Ascending aorta (tissue), 2 donors: ENCODE measurements around the gene ZBTB39. TPM values are rescaled to one million over a fixed set of nuclear protein-coding genes. Genes with fewer than 3 reads are reported as not detected.

Experiments
- DNase-seq, 2 donors: peaks; one replicate each; pipeline ENCODE4 v3.0.0-alpha.2; 2019; ENCODE audit warnings: low spot score in 2 of 2
- H3K27ac ChIP-seq, 2 donors: fragments of 200-600 bp; sonication (generic); one replicate each; pipeline ENCODE4 v1.5.1; 2016 to 2017; ENCODE audit warnings: mild to moderate bottlenecking in 1 of 2
- H3K27me3 ChIP-seq: fragments of 200-600 bp; sonication (generic); one replicate; pipeline ENCODE4 v1.5.1; 2017
- H3K36me3 ChIP-seq, 2 donors: fragments of 200-600 bp; sonication (generic); one replicate each; pipeline ENCODE4 v1.5.1; 2016
- H3K4me1 ChIP-seq, 2 donors: fragments of 200-600 bp; sonication (generic); one replicate each; pipeline ENCODE4 v1.5.1; 2016 to 2017; ENCODE audit warnings: mild to moderate bottlenecking in 1 of 2
- H3K4me3 ChIP-seq, 2 donors: fragments of 200-600 bp; sonication (generic); one replicate each; pipeline ENCODE4 v1.5.1; 2016 to 2017; ENCODE audit warnings: mild to moderate bottlenecking in 1 of 2
- H3K9me3 ChIP-seq, 2 donors: fragments of 200-600 bp; sonication (generic); one replicate each; pipeline ENCODE4 v1.5.1; 2016
- intact Hi-C: fragments of 100-400 bp; cut with DNase I; formaldehyde crosslinking; loops from one replicate; pipeline ENCODE4 v1.15.1; 2023
- total RNA-seq: library from RNA; depleted of rRNA; stranded (reverse); fragments of >200 nt; gene quantifications from one replicate; pipeline ENCODE4 v1.1.0, GENCODE V29; 2016
- TF ChIP-seq, protein P1 (sequence below), 3 experiments: fragments of 200-600 bp in 2 of 3; fragments of 450-650 bp in 1 of 3; sonication (generic) in 2 of 3; IDR thresholded peaks; one replicate each; pipeline ENCODE4 v1.5.1; 2016 to 2019; ENCODE audit warnings: antibody characterized with exemption in 3 of 3, mild to moderate bottlenecking in 1 of 3, moderate library complexity in 1 of 3

Gene ZBTB39
- total RNA-seq, 1 donor from 2014 or later: 5.9 TPM

DNA sequence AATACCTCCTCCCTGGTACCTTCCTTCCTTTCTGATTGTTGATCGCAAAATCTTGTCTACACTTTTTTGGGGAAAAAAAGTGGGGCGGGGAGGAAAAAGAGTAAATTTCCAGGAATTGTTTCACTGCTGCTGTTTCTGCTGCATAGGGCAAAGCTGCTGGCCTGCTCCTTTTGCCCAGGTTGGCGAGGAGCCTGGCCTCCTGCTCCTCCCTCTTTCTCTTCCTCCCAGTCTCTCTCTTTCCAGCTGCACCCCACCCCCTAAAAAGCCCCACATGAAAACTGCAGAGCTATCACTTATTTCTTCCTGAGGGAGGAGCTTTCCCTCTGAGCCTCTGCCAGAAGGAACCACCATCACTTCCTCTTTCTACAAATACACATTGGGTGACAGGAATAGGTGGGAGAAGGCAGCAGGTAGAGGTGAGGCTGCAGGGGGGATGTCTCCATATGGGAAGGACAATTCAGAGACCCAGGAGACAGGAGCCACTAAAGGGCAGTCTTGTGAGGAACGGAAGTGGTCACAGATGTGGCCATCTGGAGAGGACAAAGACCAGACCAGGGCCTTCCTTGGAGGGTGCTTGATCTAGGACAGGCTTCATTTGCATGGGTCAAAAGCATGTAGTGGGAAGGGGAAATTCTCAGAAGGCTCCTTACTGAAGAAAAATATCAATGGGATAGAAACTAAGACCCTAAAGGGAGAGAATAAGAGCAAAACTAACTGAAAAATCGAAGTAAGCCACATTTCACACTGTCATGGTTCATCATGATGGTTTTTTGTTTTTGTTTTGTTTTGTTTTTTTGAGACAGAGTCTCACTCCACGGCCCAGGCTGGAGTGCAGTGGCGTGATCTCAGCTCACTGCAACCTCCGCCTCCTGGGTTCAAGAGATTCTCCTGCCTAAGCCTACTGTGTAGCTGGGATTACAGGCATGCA, 14.8 kb downstream of the ZBTB39 start:
- H3K27ac ChIP-seq: no peak overlapping the region
- H3K36me3 ChIP-seq: peaks cover 0 to 11% of the 10 kb centered on the region in 2 donors
- DNase-seq: no peak
- H3K4me1 ChIP-seq: no peaks in the 10 kb centered on the region
- H3K9me3 ChIP-seq: no peaks in the 10 kb centered on the region
- H3K4me3 ChIP-seq: no peak overlapping the region
- intact Hi-C loops: no loop called here
- TF ChIP-seq, protein P1, sequence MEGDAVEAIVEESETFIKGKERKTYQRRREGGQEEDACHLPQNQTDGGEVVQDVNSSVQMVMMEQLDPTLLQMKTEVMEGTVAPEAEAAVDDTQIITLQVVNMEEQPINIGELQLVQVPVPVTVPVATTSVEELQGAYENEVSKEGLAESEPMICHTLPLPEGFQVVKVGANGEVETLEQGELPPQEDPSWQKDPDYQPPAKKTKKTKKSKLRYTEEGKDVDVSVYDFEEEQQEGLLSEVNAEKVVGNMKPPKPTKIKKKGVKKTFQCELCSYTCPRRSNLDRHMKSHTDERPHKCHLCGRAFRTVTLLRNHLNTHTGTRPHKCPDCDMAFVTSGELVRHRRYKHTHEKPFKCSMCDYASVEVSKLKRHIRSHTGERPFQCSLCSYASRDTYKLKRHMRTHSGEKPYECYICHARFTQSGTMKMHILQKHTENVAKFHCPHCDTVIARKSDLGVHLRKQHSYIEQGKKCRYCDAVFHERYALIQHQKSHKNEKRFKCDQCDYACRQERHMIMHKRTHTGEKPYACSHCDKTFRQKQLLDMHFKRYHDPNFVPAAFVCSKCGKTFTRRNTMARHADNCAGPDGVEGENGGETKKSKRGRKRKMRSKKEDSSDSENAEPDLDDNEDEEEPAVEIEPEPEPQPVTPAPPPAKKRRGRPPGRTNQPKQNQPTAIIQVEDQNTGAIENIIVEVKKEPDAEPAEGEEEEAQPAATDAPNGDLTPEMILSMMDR (IDR thresholded peaks at IDR 0.05): no peak
- H3K27me3 ChIP-seq: no peaks in the 10 kb centered on the region

DNA sequence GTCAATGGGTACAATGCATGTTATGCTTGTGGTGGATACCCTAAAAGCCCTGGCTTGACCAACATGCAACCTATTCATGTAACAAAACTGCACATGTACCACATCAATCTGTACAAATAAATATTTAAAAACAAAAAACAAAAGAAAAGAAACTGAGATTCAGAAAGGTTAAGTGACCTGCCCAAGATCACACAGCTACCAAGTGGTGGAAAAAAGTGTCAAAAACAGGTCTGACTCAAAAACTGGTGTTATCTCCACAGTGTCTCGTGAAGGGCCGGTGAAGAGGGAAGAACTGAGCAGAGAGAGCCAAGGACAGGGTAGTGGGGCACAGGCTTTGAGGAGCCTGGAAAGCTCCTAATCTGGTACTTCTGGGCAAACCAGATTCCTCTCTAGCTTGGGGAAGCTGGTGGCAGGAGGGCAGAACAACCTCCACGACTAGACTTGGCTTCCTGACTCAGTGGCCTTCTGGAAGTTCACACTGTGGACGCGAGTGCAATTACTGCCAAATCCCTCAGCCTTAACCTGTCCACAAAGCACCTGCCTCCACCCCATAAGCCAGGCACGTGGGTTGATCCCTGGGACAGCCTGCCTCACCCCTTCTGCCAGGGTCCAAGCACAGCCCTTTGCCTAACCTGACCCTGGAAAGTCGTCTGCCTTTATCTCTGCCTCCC, 15.6 kb downstream of the ZBTB39 start:
- Histone ChIP-seq H3K4me1 (no peaks in the 10 kb centered on the region), H3K27ac (no peak overlapping the region), H3K36me3 (peaks cover 0 to 7% of the 10 kb centered on the region in 2 donors), H3K4me3 (no peak overlapping the region), H3K27me3 (no peaks in the 10 kb centered on the region), H3K9me3 (no peaks in the 10 kb centered on the region)
- DNase-seq: no peak
- intact Hi-C loops: no loop called here
- TF ChIP-seq, protein P1 (IDR thresholded peaks at IDR 0.05): no peak

DNA sequence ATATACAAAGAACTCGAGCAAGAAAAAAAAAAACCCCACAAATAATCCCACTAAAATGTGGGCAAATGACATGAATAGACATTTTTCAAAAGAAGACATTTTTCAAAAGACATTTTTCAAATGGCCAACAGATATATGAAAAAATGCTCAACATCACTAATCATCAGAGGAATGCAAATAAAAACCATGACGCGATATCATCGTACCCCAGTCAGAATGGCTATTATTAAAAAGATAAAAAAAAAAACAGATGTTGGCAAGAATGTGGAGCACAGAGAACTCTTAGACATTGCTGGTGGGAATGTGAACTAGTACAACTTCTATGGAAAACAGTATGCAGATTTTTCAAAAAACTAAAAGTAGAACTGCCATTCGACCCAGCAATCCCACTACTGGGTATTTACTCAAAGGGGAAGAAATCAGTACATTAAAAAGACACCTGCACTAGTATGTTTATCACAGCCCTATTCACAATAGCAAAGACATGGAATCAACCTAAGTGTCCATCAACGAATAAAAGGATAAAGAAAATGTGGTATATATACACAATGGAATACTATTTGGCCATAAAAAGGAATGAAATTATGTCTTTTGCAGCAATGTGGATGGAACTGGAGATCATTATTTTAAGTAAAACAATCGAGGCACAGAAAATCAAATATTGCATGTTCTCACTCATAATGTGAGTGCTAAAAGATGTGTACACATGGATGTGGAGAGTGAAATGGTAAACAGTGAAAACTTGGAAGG, 16.3 kb downstream of the ZBTB39 start:
- Histone ChIP-seq H3K4me1 (no peaks in the 10 kb centered on the region), H3K27ac (no peak overlapping the region), H3K36me3 (no peaks in the 10 kb centered on the region), H3K9me3 (no peaks in the 10 kb centered on the region), H3K4me3 (no peak overlapping the region), H3K27me3 (no peaks in the 10 kb centered on the region)
- no peak for DNase-seq
- TF ChIP-seq, protein P1 (IDR thresholded peaks at IDR 0.05): no peak
- intact Hi-C loops: no loop called here

DNA sequence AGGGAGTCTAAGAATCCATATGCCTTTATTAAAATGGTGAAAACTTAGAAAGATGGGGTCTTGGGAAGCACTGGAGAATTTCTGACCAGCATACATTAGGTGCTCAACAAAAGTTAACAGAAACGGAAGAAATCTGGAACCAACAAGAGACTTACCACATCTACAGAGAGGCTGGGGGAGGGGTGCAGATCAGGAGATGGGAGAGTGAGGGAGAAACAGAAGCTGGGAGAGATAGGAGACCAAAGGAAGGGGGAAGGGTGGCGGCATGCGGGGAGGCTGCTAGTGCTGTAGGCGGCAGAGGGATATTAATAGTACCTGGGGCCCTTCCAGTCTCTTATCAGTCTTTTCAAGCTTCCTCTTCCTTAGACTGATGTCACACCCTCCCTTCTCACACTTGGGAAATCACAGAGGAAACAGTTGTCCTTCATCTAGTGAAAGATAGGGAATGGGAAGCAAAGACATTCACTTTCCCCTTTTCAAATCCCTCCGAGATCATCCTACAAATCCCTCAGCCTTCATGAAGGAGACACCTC, 18.1 kb downstream of the ZBTB39 start:
- Histone ChIP-seq H3K36me3 (no peaks in the 10 kb centered on the region), H3K27me3 (no peaks in the 10 kb centered on the region), H3K9me3 (no peaks in the 10 kb centered on the region), H3K4me3 (no peak overlapping the region), H3K27ac (no peak overlapping the region), H3K4me1 (no peaks in the 10 kb centered on the region)
- TF ChIP-seq, protein P1 (IDR thresholded peaks at IDR 0.05): no peak
- no peak for DNase-seq
- intact Hi-C loops: no loop called here

DNA sequence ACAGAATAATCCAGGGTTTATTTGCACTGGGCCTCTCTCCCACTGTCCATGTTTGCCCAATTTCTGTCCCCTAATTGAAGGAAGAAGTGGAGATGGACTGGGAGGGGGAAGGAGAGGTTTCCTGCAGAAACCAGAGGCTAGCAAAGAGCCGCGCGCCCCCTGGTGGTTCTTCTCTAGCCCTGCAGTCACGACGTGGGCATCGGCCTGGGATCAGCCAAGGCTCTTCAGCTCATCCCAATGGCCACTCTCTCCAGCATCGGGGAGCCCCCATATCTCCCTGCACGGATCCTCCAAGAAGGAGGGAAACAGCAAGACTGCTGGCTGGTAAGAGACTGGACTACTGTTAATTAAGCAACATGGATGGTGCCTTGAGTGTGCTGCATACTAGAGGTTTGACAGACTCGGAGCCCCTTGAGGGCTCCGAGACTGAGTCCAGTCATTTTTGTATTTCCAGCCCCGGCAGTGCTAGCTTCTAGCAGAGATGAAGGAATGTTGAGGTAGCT, 18.7 kb downstream of the ZBTB39 start:
- H3K9me3 ChIP-seq: no peaks in the 10 kb centered on the region
- intact Hi-C loops: loop anchor here (1.0 kb wide), 1 partner anchor 230 kb away; no protein-coding TSS in a partner anchor
- no peaks in the 10 kb centered on the region for H3K27me3 ChIP-seq
- TF ChIP-seq, protein P1 (IDR thresholded peaks at IDR 0.05): peak; percentile 87 to 91 (median 90)
- no peaks in the 10 kb centered on the region for H3K36me3 ChIP-seq
- no peak overlapping the region for H3K27ac ChIP-seq
- H3K4me1 ChIP-seq: no peaks in the 10 kb centered on the region
- DNase-seq: peak in 1 of 2 donors; percentile 80
- no peak overlapping the region for H3K4me3 ChIP-seq
